ENCODE results near the gene PGBD4.
"Not testable (repeated sequence)": the region's sequence is repeated elsewhere in the genome, so short reads cannot be mapped to it uniquely, and the experiment has no call there.

PGBD4 gene

DNA sequence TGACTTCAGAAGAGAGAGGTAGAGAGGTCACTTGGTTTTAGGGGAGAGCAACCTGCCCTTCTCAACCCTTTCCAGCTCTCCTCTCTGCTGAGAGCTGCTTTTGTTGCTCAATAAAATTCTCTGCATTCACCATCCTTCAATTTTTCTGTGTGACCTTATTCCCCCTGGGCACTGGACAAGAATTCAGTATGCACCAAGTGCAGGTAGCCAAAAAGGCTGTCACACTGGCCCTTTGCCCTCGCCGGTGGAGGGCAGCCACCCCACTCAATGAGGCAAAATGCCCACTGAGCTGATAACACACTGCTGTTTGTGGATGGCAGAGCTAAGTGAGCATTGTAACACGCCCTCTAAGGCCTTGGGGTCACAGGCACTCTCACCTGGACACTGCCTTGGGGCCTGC, 12.9 kb downstream of the PGBD4 start:
- no peak for DNase-seq

- DNase-seq = no peak
Measured at GRCh38 chr15:34116620-34117019, 14.7 kb downstream of the PGBD4 start.

- DNase-seq = no peak
Measured at GRCh38 chr15:34119291-34119690, 17.4 kb downstream of the PGBD4 start.

DNA sequence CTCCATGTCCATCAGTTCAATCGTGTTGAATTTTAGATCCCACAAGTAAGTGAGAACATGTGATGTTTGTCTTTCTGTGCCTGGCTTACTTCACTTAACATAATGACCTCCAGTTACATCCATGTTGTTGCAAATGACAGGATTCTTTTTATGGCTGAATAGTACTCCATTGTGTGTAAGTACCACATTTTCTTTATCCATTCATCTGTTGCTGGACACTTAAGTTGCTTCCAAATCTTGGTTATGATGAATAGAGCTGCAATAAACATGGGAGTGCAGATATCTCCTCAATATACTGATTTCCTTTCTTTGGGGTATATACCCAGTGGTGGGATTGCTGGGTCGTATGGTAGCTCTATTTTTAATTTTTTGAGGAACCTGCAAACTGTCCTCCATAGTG, 18.5 kb downstream of the PGBD4 start:
- not testable (repeated sequence) for DNase-seq

DNA sequence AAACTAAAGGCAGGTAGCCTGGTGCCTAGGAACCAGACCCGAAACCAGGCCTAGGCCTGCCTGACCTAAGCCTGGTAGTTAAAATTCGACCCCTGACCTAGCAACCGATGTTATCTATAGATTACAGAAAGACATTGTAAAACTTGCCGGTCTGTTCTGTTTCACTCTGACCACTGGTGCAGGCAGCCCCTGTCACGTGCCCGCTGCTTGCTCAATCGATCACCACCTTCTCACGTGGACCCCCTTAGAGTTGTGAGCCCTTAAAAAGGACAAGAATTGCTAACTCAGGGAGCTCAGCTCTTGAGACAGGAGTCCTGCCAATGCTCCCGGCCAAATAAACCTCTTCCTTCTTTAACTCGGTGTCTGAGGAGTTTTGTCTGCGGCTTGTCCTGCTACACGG, 19.9 kb downstream of the PGBD4 start:
- DNase-seq = not testable (repeated sequence)

DNA sequence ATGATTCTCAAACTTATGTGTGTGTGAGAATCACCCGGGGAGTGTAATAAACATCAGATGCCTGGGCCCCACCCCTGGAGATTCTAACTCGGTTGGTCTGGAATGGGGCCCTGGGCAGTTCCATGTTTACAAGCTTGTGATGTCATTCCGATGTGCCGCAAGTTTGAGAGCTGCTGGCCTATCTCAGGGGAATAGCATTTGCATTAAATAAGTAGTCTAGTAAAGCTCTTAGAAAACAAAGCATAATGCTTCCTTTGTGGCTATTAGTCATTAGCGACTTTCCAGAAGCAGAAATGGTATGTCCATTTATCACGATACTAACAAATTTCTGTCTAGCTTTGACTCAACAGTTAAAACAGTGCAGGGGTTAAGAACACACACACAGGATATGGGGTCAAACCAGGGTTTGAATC, 20.9 kb downstream of the PGBD4 start:
- DNase-seq = peak; percentile 75

- no peak for DNase-seq
Measured at GRCh38 chr15:34124651-34125050, 22.8 kb downstream of the PGBD4 start.

GRCh38 chr15:34125945-34126344, 24.1 kb downstream of the PGBD4 start:
- no peak for DNase-seq

GRCh38 chr15:34126522-34126921, 24.6 kb downstream of the PGBD4 start:
- DNase-seq = no peak

DNA sequence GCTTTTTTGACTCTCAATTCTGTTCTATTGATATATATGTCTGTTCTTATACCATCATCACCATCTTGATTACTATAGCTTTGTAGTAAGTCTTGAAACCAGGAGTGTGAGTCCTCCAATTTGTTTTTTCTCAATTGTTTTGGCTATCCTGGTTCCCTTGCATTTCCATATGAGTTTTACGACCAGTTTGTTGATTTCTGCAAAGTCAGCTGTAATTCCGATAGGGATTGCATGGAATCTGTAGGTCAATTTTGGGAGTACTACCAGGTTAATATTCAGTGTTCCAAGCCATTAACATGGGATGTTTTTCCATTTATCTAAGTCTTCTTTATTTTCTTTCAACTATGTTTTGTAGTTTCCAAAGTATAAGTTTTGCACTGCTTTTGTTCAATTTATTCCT, 27.0 kb downstream of the PGBD4 start:
- DNase-seq = no peak

GRCh38 chr15:34132881-34133280, 31.0 kb downstream of the PGBD4 start:
- DNase-seq = no peak

DNA sequence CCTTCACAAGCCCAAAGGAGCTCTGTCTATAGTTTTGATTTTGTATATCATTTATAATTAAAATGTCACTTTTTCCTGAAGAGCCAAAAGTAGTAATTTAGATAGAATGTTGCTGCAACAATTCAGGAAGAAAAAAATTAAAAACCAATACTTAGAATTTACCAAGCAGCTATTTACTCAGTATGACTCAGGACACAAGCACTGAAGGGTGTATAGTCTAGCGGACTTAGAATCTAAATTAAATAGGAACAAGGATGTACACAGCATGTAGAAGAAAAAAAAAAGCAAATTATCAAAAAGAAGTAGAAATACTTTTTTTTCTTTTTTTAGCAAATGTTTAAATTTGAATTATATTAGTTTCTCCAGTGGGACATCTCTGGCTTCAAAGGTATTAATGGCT, 31.6 kb downstream of the PGBD4 start:
- DNase-seq = no peak

GRCh38 chr15:34147371-34148140, 45.7 kb downstream of the PGBD4 start:
- no peak for DNase-seq

GRCh38 chr15:34154725-34155204, 52.9 kb downstream of the PGBD4 start:
- DNase-seq = peak; percentile 40

DNA sequence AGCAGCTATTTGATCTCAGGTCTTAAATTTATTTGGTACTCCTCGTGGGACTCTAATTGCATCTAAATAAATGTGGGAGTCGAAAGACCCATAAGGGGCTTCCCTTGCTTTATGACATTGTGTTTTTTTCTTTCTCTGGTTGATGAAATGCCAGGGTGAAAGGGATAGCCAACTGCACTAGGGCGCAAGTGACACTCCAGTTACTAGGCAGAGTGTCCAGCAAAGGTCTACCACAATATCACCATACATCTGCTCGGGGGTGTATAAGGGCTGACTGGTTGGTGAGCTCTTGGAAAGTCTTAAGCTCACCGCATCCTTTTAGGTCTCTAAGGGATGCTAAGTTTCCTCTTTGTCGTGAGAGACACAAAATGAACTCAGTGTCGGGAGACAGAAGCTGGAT, 54.0 kb downstream of the PGBD4 start:
- no peak for DNase-seq

All from T1000 (cell line).